Middle frontal gyrus (tissue), 1 donor: ENCODE measurements around the gene UBL7.
A peak's percentile ranks its signal among the peaks of the same experiment; 100 is the strongest.

Source experiments
- DNase-seq: peaks from one replicate; pipeline ENCODE4 v3.0.0-alpha.2; 2015; ENCODE audit warnings: low spot score; ENCODE audit errors: extremely low spot score

UBL7 gene

DNA sequence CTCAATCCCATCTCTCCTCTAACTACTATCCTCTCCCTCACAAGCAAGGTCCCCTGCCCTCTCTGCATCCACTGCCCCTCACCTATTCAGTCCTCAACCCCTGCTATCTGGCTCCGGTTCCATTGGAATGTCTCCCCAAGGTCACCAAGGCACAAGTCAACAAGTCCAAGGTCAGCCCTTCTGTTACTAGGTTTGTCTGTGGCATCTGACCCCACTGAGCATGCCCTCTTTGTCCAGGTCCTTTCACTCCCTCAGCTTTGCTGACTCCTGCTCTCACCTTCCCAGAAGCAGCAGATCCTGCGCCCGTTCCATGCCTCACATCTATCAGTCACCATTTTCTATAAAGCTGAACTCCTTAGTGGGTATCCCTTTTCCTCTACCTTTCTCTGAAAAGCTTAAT is 18.9 kb downstream of the UBL7 start:
- DNase-seq: no peak

- no peak for DNase-seq
Measured at GRCh38 chr15:74441248-74441941, 19.6 kb downstream of the UBL7 start.

- DNase-seq: peak; percentile 78
Measured at GRCh38 chr15:74438721-74439316, 22.1 kb downstream of the UBL7 start.

DNA sequence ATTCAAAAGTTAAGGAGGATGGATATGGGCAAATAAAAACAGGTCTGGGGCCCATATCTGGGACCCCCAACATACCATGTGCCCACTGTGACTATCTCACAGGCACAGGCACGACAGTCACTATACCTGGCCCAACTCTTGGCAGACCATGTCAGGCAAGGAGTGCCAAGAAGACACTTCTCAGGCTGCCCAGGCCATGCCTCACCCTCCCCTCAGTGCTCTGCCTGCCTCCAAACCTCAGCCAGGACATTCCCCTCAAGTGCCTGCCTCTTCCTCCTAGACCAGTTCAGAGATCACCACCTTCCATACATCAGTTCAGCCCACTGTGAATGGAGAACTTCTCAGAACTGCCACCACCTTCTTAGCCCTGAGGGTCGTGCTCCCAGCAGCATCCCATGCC is 22.8 kb downstream of the UBL7 start:
- no peak for DNase-seq

DNA sequence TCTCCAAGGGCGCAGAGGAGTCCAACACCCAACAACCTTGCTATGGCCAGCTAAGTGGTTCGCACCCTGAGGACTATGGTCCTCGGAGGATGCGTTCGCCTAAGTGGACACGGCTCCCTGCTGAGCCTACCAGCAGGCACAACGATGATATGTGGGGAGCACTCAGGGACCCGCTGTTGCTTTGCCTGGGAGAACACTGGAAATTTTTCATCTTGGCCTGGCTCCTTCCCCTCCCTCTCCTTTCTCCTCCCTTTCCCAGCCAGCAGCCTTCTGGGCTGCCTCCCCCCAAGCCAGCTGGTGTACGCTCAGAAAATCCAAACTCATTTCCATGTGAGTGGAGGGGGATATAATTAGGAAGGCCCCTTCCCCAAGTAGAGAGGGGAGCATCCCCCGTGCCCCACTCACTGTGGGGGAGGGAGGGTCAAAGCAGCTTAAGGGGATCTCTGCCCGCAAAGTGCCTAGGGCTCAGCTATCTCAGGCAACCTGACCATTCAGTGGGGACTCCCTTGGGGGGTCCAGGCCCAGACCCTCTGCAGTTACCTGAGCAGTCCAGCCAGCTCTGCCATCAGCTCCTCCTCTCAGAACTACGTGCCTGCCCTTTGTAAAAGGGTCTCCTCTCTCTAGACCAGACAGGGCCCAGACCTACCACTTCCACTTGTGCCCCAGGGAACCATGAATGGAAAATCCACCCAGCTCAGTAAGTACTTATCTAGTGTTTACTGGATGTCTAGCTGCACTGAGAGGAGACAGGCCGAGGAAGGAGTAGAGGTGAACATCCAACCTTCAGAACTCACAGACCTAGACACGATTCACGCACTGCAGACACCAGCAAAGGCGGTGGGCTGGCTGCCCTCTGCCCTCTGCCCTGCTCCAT is 26.5 kb downstream of the UBL7 start:
- DNase-seq: no peak

GRCh38 chr15:74433592-74434262 is 27.2 kb downstream of the UBL7 start, which contains the start of gene SEMA7A:
TSS of gene SEMA7A (minus strand) at chr15:74433958. CDS start at chr15:74433918, 40 bp downstream.
- DNase-seq: peak; percentile 72

DNA sequence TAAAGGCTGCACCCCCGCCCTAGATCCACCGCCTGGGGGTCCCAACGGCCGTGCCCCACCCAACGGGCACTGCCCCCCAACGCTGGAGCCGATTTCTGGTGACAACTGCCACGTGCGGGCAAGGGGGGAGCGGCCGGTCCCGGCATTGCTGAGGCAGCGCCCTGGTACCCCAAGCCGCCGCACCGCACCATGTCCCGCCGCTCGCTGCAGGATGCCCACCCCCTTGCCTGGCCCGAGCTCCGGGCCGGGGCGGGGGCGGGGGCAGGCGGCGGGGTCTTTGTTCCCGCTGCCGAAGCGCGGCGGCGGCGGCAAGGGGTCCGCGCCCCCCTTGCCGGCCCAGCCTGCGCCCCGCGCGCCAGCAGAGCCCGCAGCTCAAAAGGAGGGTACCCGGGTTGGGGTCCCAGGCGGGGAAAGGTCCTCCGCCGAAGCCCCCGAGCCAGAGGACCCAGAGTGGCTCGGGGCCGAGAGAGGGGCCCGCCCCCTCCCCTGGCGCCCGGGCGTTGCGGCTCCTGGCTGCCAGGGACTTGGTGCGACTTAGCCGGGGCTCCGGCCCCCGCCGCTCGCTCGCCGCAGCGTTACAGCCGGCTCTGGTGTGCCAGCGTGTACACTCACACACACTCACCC is 27.9 kb downstream of the UBL7 start:
- no peak for DNase-seq

GRCh38 chr15:74432271-74432967 is 28.5 kb downstream of the UBL7 start:
- DNase-seq: no peak

GRCh38 chr15:74431645-74432044 is 29.3 kb downstream of the UBL7 start:
- no peak for DNase-seq

GRCh38 chr15:74431116-74431515 is 29.8 kb downstream of the UBL7 start:
- DNase-seq: no peak

DNA sequence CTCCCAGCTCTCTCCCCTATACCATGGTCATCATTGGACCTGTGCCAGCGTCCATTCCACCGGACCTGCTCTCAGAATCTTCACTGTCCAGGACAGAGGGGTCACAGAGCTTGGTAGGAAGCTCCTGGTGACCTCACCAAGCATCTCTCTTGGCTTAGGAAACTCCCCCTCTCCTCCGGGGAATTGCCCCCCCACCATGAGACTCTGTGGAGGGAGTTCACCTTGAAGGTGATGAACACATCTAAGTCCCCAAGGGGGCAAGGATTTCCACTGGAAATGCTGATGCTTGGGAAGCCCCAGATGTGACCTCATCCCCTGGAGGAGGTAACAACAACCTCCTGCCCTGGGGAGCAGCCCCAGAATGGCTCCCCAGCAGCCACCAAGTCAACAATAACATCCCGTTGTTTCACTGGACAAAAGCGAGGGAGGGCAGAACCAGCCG is 30.4 kb downstream of the UBL7 start:
- no peak for DNase-seq

DNA sequence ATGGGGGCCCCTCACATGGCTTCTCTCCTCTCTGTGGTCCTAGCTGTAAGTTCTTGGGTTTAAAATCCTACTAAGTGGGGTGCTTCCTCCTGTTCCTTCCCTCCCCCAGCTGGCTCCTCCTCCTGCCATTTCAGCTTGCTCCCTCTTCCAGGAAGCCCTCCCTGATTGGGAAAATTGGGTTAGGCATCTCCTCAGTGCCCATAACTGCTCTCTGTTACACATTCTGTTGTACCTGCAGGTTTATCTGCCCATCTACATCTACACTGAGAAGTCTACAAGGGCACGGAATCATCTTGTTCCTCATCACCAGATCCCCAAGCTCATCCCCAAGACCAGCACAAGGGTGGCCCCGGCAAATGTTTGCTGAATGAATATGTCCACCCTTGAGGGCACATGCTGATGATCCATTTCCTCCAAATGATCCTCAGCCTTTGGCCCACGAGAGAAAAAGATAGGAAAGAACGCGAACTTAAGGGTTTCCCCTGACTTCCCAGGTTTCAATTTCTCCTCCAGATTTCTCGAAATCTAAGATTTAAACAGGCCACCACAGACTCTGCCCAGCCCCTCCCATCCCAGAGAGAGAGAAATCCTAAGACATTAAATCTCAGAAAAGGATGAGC is 31.1 kb downstream of the UBL7 start:
- no peak for DNase-seq

- no peak for DNase-seq
Measured at GRCh38 chr15:74428970-74429780, 31.8 kb downstream of the UBL7 start.

- no peak for DNase-seq
Measured at GRCh38 chr15:74428442-74428787, 32.5 kb downstream of the UBL7 start.

DNA sequence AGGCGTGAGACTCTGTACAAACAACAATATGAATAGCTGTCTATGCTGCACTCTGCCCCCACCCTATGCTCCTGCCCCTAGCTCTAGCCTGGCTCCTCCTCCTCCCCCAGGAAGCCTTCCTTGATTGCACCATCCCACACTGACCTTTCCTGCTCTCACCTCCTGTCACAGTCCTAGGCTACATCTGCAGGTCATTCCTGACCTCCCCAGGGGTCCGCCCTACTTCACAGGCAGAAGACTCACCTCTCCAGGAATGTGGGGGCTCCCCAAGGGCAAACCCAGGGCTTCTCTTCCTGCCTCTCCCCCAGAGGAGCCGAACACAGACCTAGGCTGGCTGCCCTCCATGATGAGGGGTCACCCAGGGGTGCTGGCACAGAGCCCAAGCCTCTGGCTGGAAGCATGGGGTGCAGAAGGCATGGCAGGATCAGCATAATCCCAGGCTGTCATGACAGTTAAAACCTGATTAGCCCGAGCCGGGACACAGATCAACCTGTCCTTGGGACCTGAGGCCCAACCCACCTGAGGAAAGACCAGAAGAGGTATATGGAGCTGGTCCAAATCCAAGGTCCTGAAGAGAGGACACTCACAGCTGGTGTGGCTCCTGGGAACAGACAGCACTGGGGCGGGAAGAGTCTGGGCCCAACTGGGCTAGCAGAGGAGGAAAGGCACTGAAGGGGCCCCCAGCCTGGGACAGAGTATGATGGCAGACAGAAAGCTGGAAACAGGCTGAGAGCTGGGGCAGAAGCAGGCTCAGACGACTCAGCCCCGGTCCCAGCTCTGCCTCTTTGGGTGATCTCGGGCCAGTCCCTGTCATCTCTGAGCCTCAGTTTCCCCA is 33.1 kb downstream of the UBL7 start:
- no peak for DNase-seq

GRCh38 chr15:74426404-74427281 is 34.3 kb downstream of the UBL7 start:
- no peak for DNase-seq

- DNase-seq: no peak
Measured at GRCh38 chr15:74425630-74426029, 35.3 kb downstream of the UBL7 start.
